ENCODE measurements around the gene SEMA4F.

The SEMA4F gene

GRCh38 chr2:74618410-74619083 lies 35.5 kb upstream of the SEMA4F start:
- no peaks in the 10 kb centered on the region for H3K36me3 ChIP-seq (replicated peaks; ENCODE audit: low read depth, low read length)
- peaks cover 15% of the 10 kb centered on the region for H3K4me1 ChIP-seq (ENCODE audit: low read length)
- H3K9me3 ChIP-seq (ENCODE audit: insufficient read depth, low read length), result no peaks in the 10 kb centered on the region
- no peak overlapping the region for H3K4me3 ChIP-seq (ENCODE audit: low read length)
- no peak overlapping the region for H3K4me2 ChIP-seq (ENCODE audit: low read length)
- H3K9ac ChIP-seq (ENCODE audit: low read length), result no peak overlapping the region
- H3K27ac ChIP-seq (ENCODE audit: low read length), result no peak overlapping the region
- peaks cover 32% of the 10 kb centered on the region for H3K27me3 ChIP-seq (ENCODE audit: low read depth, low read length)
- no peaks in the 10 kb centered on the region for H4K20me1 ChIP-seq (ENCODE audit: insufficient read depth, low read length)
- H2AFZ ChIP-seq (ENCODE audit: low read depth, low read length), result no peak overlapping the region
- TF ChIP-seq CTCF (IDR thresholded peaks at IDR 0.05; ENCODE audit: low read depth, low read length), result no peak
- no peaks in the 10 kb centered on the region for H3K79me2 ChIP-seq (ENCODE audit: low read length)

GRCh38 chr2:74619651-74620297 lies 34.3 kb upstream of the SEMA4F start:
- H3K79me2 ChIP-seq (ENCODE audit: low read length), result no peaks in the 10 kb centered on the region
- peak overlapping the region; percentile 64 for H3K4me2 ChIP-seq (ENCODE audit: low read length)
- peak overlapping the region; percentile 27 for H3K4me3 ChIP-seq (ENCODE audit: low read length)
- H4K20me1 ChIP-seq (ENCODE audit: insufficient read depth, low read length), result no peaks in the 10 kb centered on the region
- H3K27me3 ChIP-seq (ENCODE audit: low read depth, low read length), result peaks cover 20% of the 10 kb centered on the region
- no peak overlapping the region for H3K27ac ChIP-seq (ENCODE audit: low read length)
- no peaks in the 10 kb centered on the region for H3K9me3 ChIP-seq (ENCODE audit: insufficient read depth, low read length)
- no peak overlapping the region for H2AFZ ChIP-seq (ENCODE audit: low read depth, low read length)
- H3K4me1 ChIP-seq (ENCODE audit: low read length), result peaks cover 15% of the 10 kb centered on the region
- TF ChIP-seq EZH2phosphoT487 (IDR thresholded peaks at IDR 0.05; ENCODE audit: low read depth) (no peak), CTCF (IDR thresholded peaks at IDR 0.05; ENCODE audit: low read depth, low read length) (no peak)
- H3K9ac ChIP-seq (ENCODE audit: low read length), result no peak overlapping the region
- no peaks in the 10 kb centered on the region for H3K36me3 ChIP-seq (replicated peaks; ENCODE audit: low read depth, low read length)

GRCh38 chr2:74620671-74621070 lies 33.4 kb upstream of the SEMA4F start:
- no peaks in the 10 kb centered on the region for H3K79me2 ChIP-seq (ENCODE audit: low read length)
- H3K36me3 ChIP-seq (replicated peaks; ENCODE audit: low read depth, low read length), result no peaks in the 10 kb centered on the region
- no peak overlapping the region for H2AFZ ChIP-seq (ENCODE audit: low read depth, low read length)
- no peak for TF ChIP-seq CTCF (IDR thresholded peaks at IDR 0.05; ENCODE audit: low read depth, low read length)
- no peaks in the 10 kb centered on the region for H4K20me1 ChIP-seq (ENCODE audit: insufficient read depth, low read length)
- H3K4me2 ChIP-seq (ENCODE audit: low read length), result no peak overlapping the region
- H3K27ac ChIP-seq (ENCODE audit: low read length), result no peak overlapping the region
- peaks cover 15% of the 10 kb centered on the region for H3K4me1 ChIP-seq (ENCODE audit: low read length)
- H3K4me3 ChIP-seq (ENCODE audit: low read length), result no peak overlapping the region
- H3K9me3 ChIP-seq (ENCODE audit: insufficient read depth, low read length), result no peaks in the 10 kb centered on the region
- H3K27me3 ChIP-seq (ENCODE audit: low read depth, low read length), result peaks cover 13% of the 10 kb centered on the region
- no peak overlapping the region for H3K9ac ChIP-seq (ENCODE audit: low read length)

GRCh38 chr2:74625658-74626425 lies 28.2 kb upstream of the SEMA4F start:
- Histone ChIP-seq H3K4me3 (ENCODE audit: low read length) (no peak overlapping the region), H3K9me3 (ENCODE audit: insufficient read depth, low read length) (no peaks in the 10 kb centered on the region), H3K36me3 (replicated peaks; ENCODE audit: low read depth, low read length) (no peaks in the 10 kb centered on the region), H3K27me3 (ENCODE audit: low read depth, low read length) (no peaks in the 10 kb centered on the region), H3K9ac (ENCODE audit: low read length) (no peak overlapping the region), H2AFZ (ENCODE audit: low read depth, low read length) (peak overlapping the region; percentile 79), H3K4me1 (ENCODE audit: low read length) (no peaks in the 10 kb centered on the region), H3K79me2 (ENCODE audit: low read length) (no peaks in the 10 kb centered on the region), H3K27ac (ENCODE audit: low read length) (no peak overlapping the region), H4K20me1 (ENCODE audit: insufficient read depth, low read length) (no peaks in the 10 kb centered on the region), H3K4me2 (ENCODE audit: low read length) (no peak overlapping the region)
- no peak for TF ChIP-seq CTCF (IDR thresholded peaks at IDR 0.05; ENCODE audit: low read depth, low read length)
- TF ChIP-seq EZH2phosphoT487 (IDR thresholded peaks at IDR 0.05; ENCODE audit: low read depth), result no peak

Measured in OCI-LY3 (cell line).